B cell (primary cell): ENCODE data around the gene MET.
"Not testable (repeated sequence)": the region's sequence is repeated elsewhere in the genome, so short reads cannot be mapped to it uniquely, and the experiment has no call there.

Experiments used
- EZH2 ChIP-seq: IDR thresholded peaks from 2 replicates; pipeline ENCODE4 v1.6.1; 2012; ENCODE audit warnings: borderline replicate concordance, low read depth, mild to moderate bottlenecking, moderate library complexity, low read length; ENCODE audit not compliant: insufficient read depth, poor library complexity, severe bottlenecking
- TF ChIP-seq, protein P1 (sequence below): fragments of 200-600 bp; IDR thresholded peaks from one replicate; pipeline ENCODE4 v1.8.0; 2022; ENCODE audit warnings: antibody characterized with exemption, mild to moderate bottlenecking

DNA sequence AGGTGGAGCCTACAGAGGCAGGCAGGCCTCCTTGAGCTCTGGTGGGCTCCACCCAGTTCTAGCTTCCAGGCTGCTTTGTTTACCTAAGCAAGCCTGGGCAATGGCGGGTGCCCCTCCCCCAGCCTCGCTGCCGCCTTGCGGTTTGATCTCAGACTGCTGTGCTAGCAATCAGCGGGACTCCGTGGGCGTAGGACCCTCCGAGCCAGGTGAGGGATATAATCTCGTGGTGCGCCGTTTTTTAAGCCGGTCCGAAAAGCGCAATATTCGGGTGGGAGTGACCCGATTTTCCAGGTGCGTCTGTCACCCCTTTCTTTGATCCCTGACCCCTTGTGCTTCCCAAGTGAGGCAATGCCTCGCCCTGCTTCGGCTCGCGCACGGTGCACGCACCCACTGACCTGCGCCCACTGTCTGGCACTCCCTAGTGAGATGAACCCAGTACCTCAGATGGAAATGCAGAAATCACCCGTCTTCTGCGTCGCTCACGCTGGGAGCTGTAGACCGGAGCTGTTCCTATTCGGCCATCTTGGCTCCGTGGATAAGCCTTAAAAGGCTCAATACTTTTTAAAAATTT lies 52.0 kb downstream of the MET start:
- TF ChIP-seq, protein P1, sequence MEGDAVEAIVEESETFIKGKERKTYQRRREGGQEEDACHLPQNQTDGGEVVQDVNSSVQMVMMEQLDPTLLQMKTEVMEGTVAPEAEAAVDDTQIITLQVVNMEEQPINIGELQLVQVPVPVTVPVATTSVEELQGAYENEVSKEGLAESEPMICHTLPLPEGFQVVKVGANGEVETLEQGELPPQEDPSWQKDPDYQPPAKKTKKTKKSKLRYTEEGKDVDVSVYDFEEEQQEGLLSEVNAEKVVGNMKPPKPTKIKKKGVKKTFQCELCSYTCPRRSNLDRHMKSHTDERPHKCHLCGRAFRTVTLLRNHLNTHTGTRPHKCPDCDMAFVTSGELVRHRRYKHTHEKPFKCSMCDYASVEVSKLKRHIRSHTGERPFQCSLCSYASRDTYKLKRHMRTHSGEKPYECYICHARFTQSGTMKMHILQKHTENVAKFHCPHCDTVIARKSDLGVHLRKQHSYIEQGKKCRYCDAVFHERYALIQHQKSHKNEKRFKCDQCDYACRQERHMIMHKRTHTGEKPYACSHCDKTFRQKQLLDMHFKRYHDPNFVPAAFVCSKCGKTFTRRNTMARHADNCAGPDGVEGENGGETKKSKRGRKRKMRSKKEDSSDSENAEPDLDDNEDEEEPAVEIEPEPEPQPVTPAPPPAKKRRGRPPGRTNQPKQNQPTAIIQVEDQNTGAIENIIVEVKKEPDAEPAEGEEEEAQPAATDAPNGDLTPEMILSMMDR = not testable (repeated sequence)
- TF ChIP-seq EZH2 = not testable (repeated sequence)
